ENCODE measurements around the gene AGBL1.

AGBL1 gene

GRCh38 chr15:86505951-86506350 is 426.3 kb downstream of the AGBL1 start:
- Histone ChIP-seq H4K8ac (ENCODE audit: low read length) (no peak overlapping the region), H3K9ac (ENCODE audit: low read length) (no peak overlapping the region), H2BK5ac (ENCODE audit: low read depth, low read length, poor library complexity, severe bottlenecking) (no peak overlapping the region), H2BK120ac (ENCODE audit: low read depth, low read length) (no peak overlapping the region), H2BK15ac (ENCODE audit: low read depth, poor library complexity, severe bottlenecking) (no peak overlapping the region), H2BK12ac (ENCODE audit: low read length in 2 of 2) (no peak overlapping the region), H3K23ac (ENCODE audit: low read length in 2 of 2) (no peak overlapping the region), H3K27me3 (ENCODE audit: control insufficient read depth in 1 of 2, insufficient read depth in 1 of 2, low read length in 2 of 2) (no peaks in the 10 kb centered on the region), H3K27ac (ENCODE audit: low read length, poor library complexity, severe bottlenecking) (no peak overlapping the region), H3K14ac (ENCODE audit: low read length in 2 of 2) (no peak overlapping the region), H4K91ac (ENCODE audit: low read length) (no peak overlapping the region), H3K4me1 (ENCODE audit: control insufficient read depth, insufficient read depth, low read depth, low read length) (no peaks in the 10 kb centered on the region), H3K4ac (ENCODE audit: low read depth in 1 of 2, low read length in 2 of 2) (no peak overlapping the region), H2AK5ac (ENCODE audit: low read length, severe bottlenecking) (no peak overlapping the region), H3K9me3 (ENCODE audit: control insufficient read depth, low read length) (peaks cover 21% of the 10 kb centered on the region), H3K79me1 (replicated peaks; ENCODE audit: low read length, poor library complexity, severe bottlenecking) (no peaks in the 10 kb centered on the region), H3K4me3 (ENCODE audit: insufficient read depth in 1 of 2, low read depth in 1 of 2, low read length in 2 of 2) (no peak overlapping the region), H3K18ac (ENCODE audit: low read depth in 1 of 2, low read length in 2 of 2) (no peak overlapping the region), H3K36me3 (ENCODE audit: control insufficient read depth in 1 of 2, insufficient read depth in 2 of 2, low read depth in 1 of 2, low read length in 2 of 2) (no peaks in the 10 kb centered on the region), H3K4me2 (ENCODE audit: low read length, poor library complexity, severe bottlenecking) (no peak overlapping the region), H2AFZ (ENCODE audit: low read depth, low read length) (no peak overlapping the region)
- 98% methylated on average over 2 of the region's 2 CpGs for WGBS
- DNase-seq, result peak; percentile 18

GRCh38 chr15:86506401-86506800 is 426.7 kb downstream of the AGBL1 start:
- no peak overlapping the region for H2BK12ac ChIP-seq (ENCODE audit: low read length in 2 of 2)
- no peak overlapping the region for H3K4ac ChIP-seq (ENCODE audit: low read depth in 1 of 2, low read length in 2 of 2)
- no peaks in the 10 kb centered on the region for H3K79me1 ChIP-seq (replicated peaks; ENCODE audit: low read length, poor library complexity, severe bottlenecking)
- peak; percentile 17 for DNase-seq
- H3K4me2 ChIP-seq (ENCODE audit: low read length, poor library complexity, severe bottlenecking), result no peak overlapping the region
- no peak overlapping the region for H3K4me3 ChIP-seq (ENCODE audit: insufficient read depth in 1 of 2, low read depth in 1 of 2, low read length in 2 of 2)
- no peak overlapping the region for H2AK5ac ChIP-seq (ENCODE audit: low read length, severe bottlenecking)
- H3K9ac ChIP-seq (ENCODE audit: low read length), result no peak overlapping the region
- H3K4me1 ChIP-seq (ENCODE audit: control insufficient read depth, insufficient read depth, low read depth, low read length), result no peaks in the 10 kb centered on the region
- peaks cover 21% of the 10 kb centered on the region for H3K9me3 ChIP-seq (ENCODE audit: control insufficient read depth, low read length)
- no peak overlapping the region for H2AFZ ChIP-seq (ENCODE audit: low read depth, low read length)
- H4K8ac ChIP-seq (ENCODE audit: low read length), result no peak overlapping the region
- no peaks in the 10 kb centered on the region for H3K36me3 ChIP-seq (ENCODE audit: control insufficient read depth in 1 of 2, insufficient read depth in 2 of 2, low read depth in 1 of 2, low read length in 2 of 2)
- no peak overlapping the region for H2BK120ac ChIP-seq (ENCODE audit: low read depth, low read length)
- no peak overlapping the region for H2BK15ac ChIP-seq (ENCODE audit: low read depth, poor library complexity, severe bottlenecking)
- no peak overlapping the region for H3K18ac ChIP-seq (ENCODE audit: low read depth in 1 of 2, low read length in 2 of 2)
- WGBS, result 90% methylated on average over 1 of the region's 2 CpGs
- H3K27ac ChIP-seq (ENCODE audit: low read length, poor library complexity, severe bottlenecking), result no peak overlapping the region
- no peak overlapping the region for H3K14ac ChIP-seq (ENCODE audit: low read length in 2 of 2)
- H2BK5ac ChIP-seq (ENCODE audit: low read depth, low read length, poor library complexity, severe bottlenecking), result no peak overlapping the region
- no peak overlapping the region for H3K23ac ChIP-seq (ENCODE audit: low read length in 2 of 2)
- no peaks in the 10 kb centered on the region for H3K27me3 ChIP-seq (ENCODE audit: control insufficient read depth in 1 of 2, insufficient read depth in 1 of 2, low read length in 2 of 2)
- no peak overlapping the region for H4K91ac ChIP-seq (ENCODE audit: low read length)

GRCh38 chr15:86515625-86516024 is 436.0 kb downstream of the AGBL1 start:
- Histone ChIP-seq H3K4me3 (ENCODE audit: insufficient read depth in 1 of 2, low read depth in 1 of 2, low read length in 2 of 2) (no peak overlapping the region), H3K9ac (ENCODE audit: low read length) (no peak overlapping the region), H2AK5ac (ENCODE audit: low read length, severe bottlenecking) (no peak overlapping the region), H2BK5ac (ENCODE audit: low read depth, low read length, poor library complexity, severe bottlenecking) (no peak overlapping the region), H3K23ac (ENCODE audit: low read length in 2 of 2) (no peak overlapping the region), H2BK12ac (ENCODE audit: low read length in 2 of 2) (no peak overlapping the region), H3K79me1 (replicated peaks; ENCODE audit: low read length, poor library complexity, severe bottlenecking) (no peaks in the 10 kb centered on the region), H3K27ac (ENCODE audit: low read length, poor library complexity, severe bottlenecking) (no peak overlapping the region), H3K36me3 (ENCODE audit: control insufficient read depth in 1 of 2, insufficient read depth in 2 of 2, low read depth in 1 of 2, low read length in 2 of 2) (no peaks in the 10 kb centered on the region), H3K18ac (ENCODE audit: low read depth in 1 of 2, low read length in 2 of 2) (no peak overlapping the region), H3K14ac (ENCODE audit: low read length in 2 of 2) (no peak overlapping the region), H3K4me2 (ENCODE audit: low read length, poor library complexity, severe bottlenecking) (no peak overlapping the region), H4K91ac (ENCODE audit: low read length) (no peak overlapping the region), H3K4me1 (ENCODE audit: control insufficient read depth, insufficient read depth, low read depth, low read length) (no peaks in the 10 kb centered on the region), H3K27me3 (ENCODE audit: control insufficient read depth in 1 of 2, insufficient read depth in 1 of 2, low read length in 2 of 2) (no peaks in the 10 kb centered on the region), H2BK120ac (ENCODE audit: low read depth, low read length) (no peak overlapping the region), H2BK15ac (ENCODE audit: low read depth, poor library complexity, severe bottlenecking) (no peak overlapping the region), H3K4ac (ENCODE audit: low read depth in 1 of 2, low read length in 2 of 2) (no peak overlapping the region), H3K9me3 (ENCODE audit: control insufficient read depth, low read length) (no peaks in the 10 kb centered on the region), H4K8ac (ENCODE audit: low read length) (no peak overlapping the region), H2AFZ (ENCODE audit: low read depth, low read length) (no peak overlapping the region)
- WGBS, result 89% methylated on average over 4 of the region's 4 CpGs
- no peak for DNase-seq

GRCh38 chr15:86522721-86523120 is 443.1 kb downstream of the AGBL1 start:
- H3K4me2 ChIP-seq (ENCODE audit: low read length, poor library complexity, severe bottlenecking), result no peak overlapping the region
- no peak overlapping the region for H3K4ac ChIP-seq (ENCODE audit: low read depth in 1 of 2, low read length in 2 of 2)
- H2AFZ ChIP-seq (ENCODE audit: low read depth, low read length), result no peak overlapping the region
- no peak overlapping the region for H2BK120ac ChIP-seq (ENCODE audit: low read depth, low read length)
- no peak for DNase-seq
- no peaks in the 10 kb centered on the region for H3K36me3 ChIP-seq (ENCODE audit: control insufficient read depth in 1 of 2, insufficient read depth in 2 of 2, low read depth in 1 of 2, low read length in 2 of 2)
- no peak overlapping the region for H3K23ac ChIP-seq (ENCODE audit: low read length in 2 of 2)
- no peaks in the 10 kb centered on the region for H3K9me3 ChIP-seq (ENCODE audit: control insufficient read depth, low read length)
- H3K4me3 ChIP-seq (ENCODE audit: insufficient read depth in 1 of 2, low read depth in 1 of 2, low read length in 2 of 2), result no peak overlapping the region
- no peak overlapping the region for H2BK5ac ChIP-seq (ENCODE audit: low read depth, low read length, poor library complexity, severe bottlenecking)
- H3K27me3 ChIP-seq (ENCODE audit: control insufficient read depth in 1 of 2, insufficient read depth in 1 of 2, low read length in 2 of 2), result no peaks in the 10 kb centered on the region
- no peaks in the 10 kb centered on the region for H3K4me1 ChIP-seq (ENCODE audit: control insufficient read depth, insufficient read depth, low read depth, low read length)
- no peak overlapping the region for H4K8ac ChIP-seq (ENCODE audit: low read length)
- H3K79me1 ChIP-seq (replicated peaks; ENCODE audit: low read length, poor library complexity, severe bottlenecking), result no peaks in the 10 kb centered on the region
- H3K14ac ChIP-seq (ENCODE audit: low read length in 2 of 2), result no peak overlapping the region
- no peak overlapping the region for H3K27ac ChIP-seq (ENCODE audit: low read length, poor library complexity, severe bottlenecking)
- H3K18ac ChIP-seq (ENCODE audit: low read depth in 1 of 2, low read length in 2 of 2), result no peak overlapping the region
- no peak overlapping the region for H2AK5ac ChIP-seq (ENCODE audit: low read length, severe bottlenecking)
- no peak overlapping the region for H2BK15ac ChIP-seq (ENCODE audit: low read depth, poor library complexity, severe bottlenecking)
- no peak overlapping the region for H3K9ac ChIP-seq (ENCODE audit: low read length)
- 91% methylated on average over 1 of the region's 3 CpGs for WGBS
- H2BK12ac ChIP-seq (ENCODE audit: low read length in 2 of 2), result no peak overlapping the region
- H4K91ac ChIP-seq (ENCODE audit: low read length), result no peak overlapping the region

Data from mesenchymal stem cell (in vitro differentiated cells and primary cell).